Mesenchymal stem cell (in vitro differentiated cells and primary cell): ENCODE measurements around the gene ROBO1.

Experiments used
- DNase-seq: peaks from one replicate; pipeline ENCODE4 v3.0.0-alpha.2; 2013
- H2AFZ ChIP-seq: one replicate; pipeline ENCODE4 v1.6.1; 2013; ENCODE audit warnings: low read depth, mild to moderate bottlenecking, control low read depth, inconsistent platforms, low read length, moderate library complexity
- H2AK5ac ChIP-seq: 2 replicates; pipeline ENCODE4 v1.6.1; 2013; ENCODE audit warnings: low read length, moderate library complexity, mild to moderate bottlenecking, inconsistent platforms; ENCODE audit not compliant: severe bottlenecking
- H2BK120ac ChIP-seq: one replicate; pipeline ENCODE4 v1.6.1; 2013; ENCODE audit warnings: low read depth, mild to moderate bottlenecking, inconsistent platforms, low read length, moderate library complexity
- H2BK12ac ChIP-seq, 2 experiments: one replicate each; pipeline ENCODE4 v1.6.1; 2013; ENCODE audit warnings: inconsistent platforms in 2 of 2, low read length in 2 of 2, mild to moderate bottlenecking in 2 of 2, moderate library complexity in 2 of 2, control low read depth in 1 of 2
- H2BK15ac ChIP-seq: one replicate; pipeline ENCODE4 v1.6.1; 2013; ENCODE audit warnings: mild to moderate bottlenecking, low read depth, inconsistent platforms; ENCODE audit not compliant: poor library complexity, severe bottlenecking
- H2BK5ac ChIP-seq: 2 replicates; pipeline ENCODE4 v1.6.1; 2013; ENCODE audit warnings: low read depth, mild to moderate bottlenecking, low read length, control low read depth, inconsistent platforms; ENCODE audit not compliant: poor library complexity, severe bottlenecking
- H3K14ac ChIP-seq, 2 experiments: one replicate each; pipeline ENCODE4 v1.6.1; 2013; ENCODE audit warnings: inconsistent platforms in 2 of 2, low read length in 2 of 2, control low read depth in 1 of 2, mild to moderate bottlenecking in 1 of 2, moderate library complexity in 1 of 2
- H3K18ac ChIP-seq, 2 experiments: one replicate each; pipeline ENCODE4 v1.6.1; 2013; ENCODE audit warnings: inconsistent platforms in 2 of 2, low read length in 2 of 2, control low read depth in 1 of 2, low read depth in 1 of 2, mild to moderate bottlenecking in 1 of 2
- H3K23ac ChIP-seq, 2 experiments: one replicate each; pipeline ENCODE4 v1.6.1; 2013; ENCODE audit warnings: inconsistent platforms in 2 of 2, low read length in 2 of 2, mild to moderate bottlenecking in 2 of 2, moderate library complexity in 2 of 2, control low read depth in 1 of 2
- H3K27ac ChIP-seq: 2 replicates; pipeline ENCODE4 v1.5.1; 2013; ENCODE audit warnings: mild to moderate bottlenecking, moderate library complexity, low read length, control low read depth, inconsistent platforms; ENCODE audit not compliant: poor library complexity, severe bottlenecking
- H3K27me3 ChIP-seq, 2 experiments: 2 replicates each; pipeline versions ENCODE4 v1.6.1 to v1.7.0; 2013; ENCODE audit warnings: low read length in 2 of 2, mild to moderate bottlenecking in 2 of 2, moderate library complexity in 2 of 2, control low read depth in 1 of 2, inconsistent platforms in 1 of 2; ENCODE audit not compliant: control insufficient read depth in 1 of 2, insufficient read depth in 1 of 2
- H3K36me3 ChIP-seq, 2 experiments: 2 replicates each; pipeline versions ENCODE4 v1.6.1 to v1.7.0; 2013; ENCODE audit warnings: low read length in 2 of 2, control low read depth in 1 of 2, inconsistent platforms in 1 of 2, low read depth in 1 of 2, mild to moderate bottlenecking in 1 of 2; ENCODE audit not compliant: insufficient read depth in 2 of 2, control insufficient read depth in 1 of 2
- H3K4ac ChIP-seq, 2 experiments: one replicate each; pipeline ENCODE4 v1.6.1; 2013; ENCODE audit warnings: inconsistent platforms in 2 of 2, low read length in 2 of 2, mild to moderate bottlenecking in 2 of 2, moderate library complexity in 2 of 2, control low read depth in 1 of 2, low read depth in 1 of 2
- H3K4me1 ChIP-seq: 2 replicates; pipeline ENCODE4 v1.6.1; 2013; ENCODE audit warnings: low read depth, low read length, control low read depth; ENCODE audit not compliant: control insufficient read depth, insufficient read depth
- H3K4me2 ChIP-seq: 2 replicates; pipeline ENCODE4 v1.6.1; 2013; ENCODE audit warnings: low read length, mild to moderate bottlenecking, inconsistent platforms; ENCODE audit not compliant: poor library complexity, severe bottlenecking
- H3K4me3 ChIP-seq, 2 experiments: 2 replicates each; pipeline versions ENCODE4 v1.5.1 to v1.7.0; 2013; ENCODE audit warnings: low read length in 2 of 2, mild to moderate bottlenecking in 2 of 2, control low read depth in 1 of 2, low read depth in 1 of 2; ENCODE audit not compliant: insufficient read depth in 1 of 2
- H3K79me1 ChIP-seq: replicated peaks from 2 replicates; pipeline ENCODE4 v1.6.1; 2013; ENCODE audit warnings: mild to moderate bottlenecking, control low read depth, low read length, inconsistent platforms; ENCODE audit not compliant: poor library complexity, severe bottlenecking
- H3K9ac ChIP-seq: 2 replicates; pipeline ENCODE4 v1.7.0; 2013; ENCODE audit warnings: mild to moderate bottlenecking, low read length, moderate library complexity
- H3K9me3 ChIP-seq: 2 replicates; pipeline ENCODE4 v1.7.0; 2013; ENCODE audit warnings: mild to moderate bottlenecking, low read length; ENCODE audit not compliant: control insufficient read depth
- H4K8ac ChIP-seq: one replicate; pipeline ENCODE4 v1.6.1; 2013; ENCODE audit warnings: inconsistent platforms, mild to moderate bottlenecking, low read length, moderate library complexity
- H4K91ac ChIP-seq: one replicate; pipeline ENCODE4 v1.6.1; 2013; ENCODE audit warnings: mild to moderate bottlenecking, low read length, inconsistent platforms
- WGBS: methylation state at CpG from one replicate; pipeline ENCODE4 v1.1.7; 2013; ENCODE audit warnings: mixed read lengths; 5-methylcytosine and 5-hydroxymethylcytosine counted together

Gene ROBO1

GRCh38 chr3:79255292-79255691, 512.5 kb downstream of the ROBO1 start:
- no peaks in the 10 kb centered on the region for H3K4me1 ChIP-seq

GRCh38 chr3:79253704-79254103, 514.1 kb downstream of the ROBO1 start:
- Histone ChIP-seq H3K23ac (no peak overlapping the region), H3K4ac (no peak overlapping the region), H2BK12ac (no peak overlapping the region), H3K9ac (no peak overlapping the region), H3K9me3 (no peaks in the 10 kb centered on the region), H3K27me3 (no peaks in the 10 kb centered on the region), H3K14ac (no peak overlapping the region), H2BK120ac (no peak overlapping the region), H3K79me1 (no peaks in the 10 kb centered on the region), H2BK5ac (no peak overlapping the region), H2AK5ac (no peak overlapping the region), H3K27ac (no peak overlapping the region), H2BK15ac (no peak overlapping the region), H4K91ac (no peak overlapping the region), H3K36me3 (no peaks in the 10 kb centered on the region), H3K4me2 (no peak overlapping the region), H4K8ac (no peak overlapping the region), H3K4me1 (no peaks in the 10 kb centered on the region), H3K18ac (no peak overlapping the region), H2AFZ (no peak overlapping the region), H3K4me3 (no peak overlapping the region)
- DNase-seq = no peak
- WGBS = 88% methylated on average over 1 of the region's 4 CpGs

More at GRCh38 chr3:79255292-79255691, 512.5 kb downstream of the ROBO1 start:
- no peak overlapping the region for H3K14ac ChIP-seq
- H3K9me3 ChIP-seq = no peaks in the 10 kb centered on the region
- 100% methylated on average over 1 of the region's 5 CpGs for WGBS
- H3K27me3 ChIP-seq = no peaks in the 10 kb centered on the region
- no peak overlapping the region for H2AK5ac ChIP-seq
- H3K27ac ChIP-seq = no peak overlapping the region
- no peak overlapping the region for H2AFZ ChIP-seq
- no peak overlapping the region for H3K4me3 ChIP-seq
- no peak overlapping the region for H3K4me2 ChIP-seq
- H3K9ac ChIP-seq = no peak overlapping the region
- H3K23ac ChIP-seq = no peak overlapping the region
- no peak overlapping the region for H2BK120ac ChIP-seq
- no peak for DNase-seq
- no peak overlapping the region for H2BK15ac ChIP-seq
- no peaks in the 10 kb centered on the region for H3K36me3 ChIP-seq
- H4K91ac ChIP-seq = no peak overlapping the region
- no peak overlapping the region for H4K8ac ChIP-seq
- H3K18ac ChIP-seq = no peak overlapping the region
- no peak overlapping the region for H2BK5ac ChIP-seq
- H3K79me1 ChIP-seq = no peaks in the 10 kb centered on the region
- no peak overlapping the region for H3K4ac ChIP-seq
- no peak overlapping the region for H2BK12ac ChIP-seq

GRCh38 chr3:79253271-79253670, 514.5 kb downstream of the ROBO1 start:
- Histone ChIP-seq H4K91ac (no peak overlapping the region), H2BK15ac (no peak overlapping the region), H3K36me3 (no peaks in the 10 kb centered on the region), H3K4ac (no peak overlapping the region), H3K27ac (no peak overlapping the region), H3K18ac (no peak overlapping the region), H2BK12ac (no peak overlapping the region), H3K4me1 (no peaks in the 10 kb centered on the region), H2BK5ac (no peak overlapping the region), H2AFZ (no peak overlapping the region), H2AK5ac (no peak overlapping the region), H3K4me2 (no peak overlapping the region), H3K14ac (no peak overlapping the region), H3K4me3 (no peak overlapping the region), H3K79me1 (no peaks in the 10 kb centered on the region), H3K23ac (no peak overlapping the region), H3K27me3 (no peaks in the 10 kb centered on the region), H2BK120ac (no peak overlapping the region), H3K9me3 (no peaks in the 10 kb centered on the region), H4K8ac (no peak overlapping the region), H3K9ac (no peak overlapping the region)
- no CpG with 5 or more reads among the region's 2 CpGs for WGBS
- no peak for DNase-seq

GRCh38 chr3:79250746-79251145, 517.1 kb downstream of the ROBO1 start:
- Histone ChIP-seq H3K79me1 (no peaks in the 10 kb centered on the region), H3K4me3 (no peak overlapping the region), H3K27me3 (no peaks in the 10 kb centered on the region), H2BK15ac (no peak overlapping the region), H4K91ac (no peak overlapping the region), H2AK5ac (no peak overlapping the region), H3K14ac (no peak overlapping the region), H3K27ac (no peak overlapping the region), H3K36me3 (no peaks in the 10 kb centered on the region), H2BK5ac (no peak overlapping the region), H2BK12ac (no peak overlapping the region), H3K23ac (no peak overlapping the region), H3K4me2 (no peak overlapping the region), H3K9me3 (no peaks in the 10 kb centered on the region), H4K8ac (no peak overlapping the region), H3K18ac (no peak overlapping the region), H3K4ac (no peak overlapping the region), H3K4me1 (no peaks in the 10 kb centered on the region), H2AFZ (no peak overlapping the region), H2BK120ac (no peak overlapping the region), H3K9ac (no peak overlapping the region)
- 86% methylated on average over 4 of the region's 6 CpGs for WGBS
- DNase-seq = no peak
